PC-9 (cell line): ENCODE results near the gene IL9R. TPM values are rescaled to one million over a fixed set of nuclear protein-coding genes. Genes with fewer than 3 reads are reported as not detected.

Experiments used
- BruUV-seq: library from RNA; stranded (reverse); fragments of 400-500 nt; replicated peaks from 2 replicates; lab custom pipeline; 2021; lab: Mats Ljungman, UMichigan
- CTCF ChIA-PET: fragments of 300-600 bp; sonication (Branson Sonifier 250); formaldehyde crosslinking; loops from one replicate; lab custom pipeline; 2022; ENCODE audit warnings: antibody characterized with exemption; lab: Charles Lee
- POLR2A ChIA-PET: fragments of 300-600 bp; sonication (Branson Sonifier 250); formaldehyde crosslinking; loops from one replicate; lab custom pipeline; 2022; ENCODE audit warnings: antibody characterized with exemption; ENCODE audit not compliant: unreplicated experiment; lab: Charles Lee
- DNase-seq, 2 experiments: peaks; one replicate each; pipeline versions ENCODE4 v3.0.0 to v3.0.0-alpha.2; 2015 to 2022; ENCODE audit warnings: mixed read lengths in 1 of 2
- H2AFZ ChIP-seq: fragments of 200-600 bp; sonication (generic); 2 replicates; pipeline ENCODE4 v1.8.1; 2017; ENCODE audit warnings: antibody characterized with exemption
- H3F3A ChIP-seq: fragments of 200-600 bp; sonication (generic); 2 replicates; pipeline ENCODE4 v1.8.1; 2017; ENCODE audit warnings: antibody characterized with exemption, mild to moderate bottlenecking, low read depth; ENCODE audit not compliant: insufficient read depth
- H3K27ac ChIP-seq: fragments of 200-600 bp; sonication (generic); 2 replicates; pipeline ENCODE4 v1.6.1; 2016; ENCODE audit warnings: mixed run types
- H3K27me3 ChIP-seq: fragments of 200-600 bp; sonication (generic); 2 replicates; pipeline ENCODE4 v1.6.1; 2016; ENCODE audit warnings: low read depth, mixed run types; ENCODE audit not compliant: insufficient read depth
- H3K36me3 ChIP-seq: fragments of 200-600 bp; sonication (generic); 2 replicates; pipeline ENCODE4 v1.6.1; 2016; ENCODE audit warnings: low read depth, mixed run types
- H3K4me1 ChIP-seq: fragments of 200-600 bp; sonication (generic); replicated peaks from 2 replicates; pipeline ENCODE4 v1.6.1; 2016; ENCODE audit warnings: mixed run types; ENCODE audit not compliant: insufficient read depth
- H3K4me2 ChIP-seq: fragments of 200-600 bp; sonication (generic); 2 replicates; pipeline ENCODE4 v1.6.1; 2017; ENCODE audit warnings: mixed run types
- H3K4me3 ChIP-seq: fragments of 200-600 bp; sonication (generic); 2 replicates; pipeline ENCODE4 v1.6.1; 2016; ENCODE audit warnings: mixed run types
- H3K79me2 ChIP-seq: fragments of 200-600 bp; sonication (generic); 2 replicates; pipeline ENCODE4 v1.6.1; 2017; ENCODE audit warnings: low read depth, mixed run types
- H3K9me2 ChIP-seq: fragments of 200-600 bp; sonication (generic); 2 replicates; pipeline ENCODE4 v1.8.1; 2017; ENCODE audit warnings: mild to moderate bottlenecking; ENCODE audit not compliant: insufficient read depth
- H3K9me3 ChIP-seq: fragments of 200-600 bp; sonication (generic); 2 replicates; pipeline ENCODE4 v1.8.1; 2016; ENCODE audit warnings: low read depth; ENCODE audit not compliant: insufficient read depth
- H4K20me1 ChIP-seq: fragments of 200-600 bp; sonication (generic); 2 replicates; pipeline ENCODE4 v1.8.1; 2017; ENCODE audit not compliant: insufficient read depth
- CTCF ChIP-seq: fragments of 200-600 bp; sonication (generic); conservative IDR thresholded peaks from 2 replicates; pipeline ENCODE4 v1.6.1; 2017; ENCODE audit warnings: mixed run types, antibody characterized with exemption, mild to moderate bottlenecking, moderate library complexity
- EZH2 ChIP-seq: fragments of 200-600 bp; sonication (generic); IDR thresholded peaks from 2 replicates; pipeline ENCODE4 v1.8.0; 2017; ENCODE audit warnings: antibody characterized with exemption, low read depth
- intact Hi-C: fragments of 100-400 bp; cut with micrococcal nuclease; formaldehyde crosslinking; loops from one replicate; pipeline ENCODE4 v1.10.0; 2022; ENCODE audit not compliant: unreplicated experiment
- total RNA-seq: library from RNA; stranded (reverse); gene quantifications from 2 replicates; pipeline ENCODE4 v1.2.3, GENCODE V29; 2021

The IL9R gene
- total RNA-seq, 1 experiment from 2014 or later: 2.4 TPM

GRCh38 chrX:155956649-155957048 lies 40.8 kb upstream of the IL9R start:
- Histone ChIP-seq H3F3A (no peaks in the 10 kb centered on the region), H3K9me2 (no peaks in the 10 kb centered on the region), H3K4me2 (no peak overlapping the region), H4K20me1 (no peaks in the 10 kb centered on the region), H3K4me3 (no peak overlapping the region), H3K27ac (no peak overlapping the region), H3K4me1 (no peaks in the 10 kb centered on the region), H2AFZ (no peak overlapping the region), H3K27me3 (no peaks in the 10 kb centered on the region), H3K9me3 (no peaks in the 10 kb centered on the region), H3K79me2 (no peaks in the 10 kb centered on the region), H3K36me3 (no peaks in the 10 kb centered on the region)
- TF ChIP-seq CTCF: no peak
- no peak for TF ChIP-seq EZH2
- no peak for DNase-seq
- intact Hi-C loops: no loop called here
- POLR2A ChIA-PET: no interaction called here
- BruUV-seq: no TSS peak
- CTCF ChIA-PET: no interaction called here

- H3K4me3 ChIP-seq: no peak overlapping the region
- no peaks in the 10 kb centered on the region for H3K9me3 ChIP-seq
- BruUV-seq: no TSS peak
- ChIA-PET POLR2A (no interaction called here), CTCF (no interaction called here)
- H3K36me3 ChIP-seq: no peaks in the 10 kb centered on the region
- intact Hi-C loops: no loop called here
- no peaks in the 10 kb centered on the region for H3K9me2 ChIP-seq
- TF ChIP-seq EZH2 (no peak), CTCF (no peak)
- H3K27me3 ChIP-seq: no peaks in the 10 kb centered on the region
- DNase-seq: no peak
- H3K79me2 ChIP-seq: no peaks in the 10 kb centered on the region
- H3K4me2 ChIP-seq: no peak overlapping the region
- H3K27ac ChIP-seq: no peak overlapping the region
- no peak overlapping the region for H2AFZ ChIP-seq
- no peaks in the 10 kb centered on the region for H4K20me1 ChIP-seq
- H3K4me1 ChIP-seq: no peaks in the 10 kb centered on the region
- no peaks in the 10 kb centered on the region for H3F3A ChIP-seq
These were observed 39.7 kb upstream of the IL9R start for GRCh38 chrX:155957843-155958242.

- Histone ChIP-seq H3K79me2 (no peaks in the 10 kb centered on the region), H4K20me1 (no peaks in the 10 kb centered on the region), H3K9me2 (no peaks in the 10 kb centered on the region), H3K27ac (no peak overlapping the region), H2AFZ (no peak overlapping the region), H3K36me3 (no peaks in the 10 kb centered on the region), H3F3A (no peaks in the 10 kb centered on the region), H3K4me2 (no peak overlapping the region), H3K9me3 (no peaks in the 10 kb centered on the region), H3K27me3 (no peaks in the 10 kb centered on the region), H3K4me3 (no peak overlapping the region), H3K4me1 (no peaks in the 10 kb centered on the region)
- no TSS peak for BruUV-seq
- TF ChIP-seq CTCF: no peak
- TF ChIP-seq EZH2: no peak
- POLR2A ChIA-PET: no interaction called here
- intact Hi-C loops: no loop called here
- DNase-seq: no peak
- CTCF ChIA-PET: no interaction called here
These were observed 38.4 kb upstream of the IL9R start for GRCh38 chrX:155959018-155959587.
